ENCODE data around the gene PITPNM3.
A peak's percentile ranks its signal among the peaks of the same experiment; 100 is the strongest.
"Not testable (repeated sequence)": the region's sequence is repeated elsewhere in the genome, so short reads cannot be mapped to it uniquely, and the experiment has no call there.

Gene PITPNM3

DNA sequence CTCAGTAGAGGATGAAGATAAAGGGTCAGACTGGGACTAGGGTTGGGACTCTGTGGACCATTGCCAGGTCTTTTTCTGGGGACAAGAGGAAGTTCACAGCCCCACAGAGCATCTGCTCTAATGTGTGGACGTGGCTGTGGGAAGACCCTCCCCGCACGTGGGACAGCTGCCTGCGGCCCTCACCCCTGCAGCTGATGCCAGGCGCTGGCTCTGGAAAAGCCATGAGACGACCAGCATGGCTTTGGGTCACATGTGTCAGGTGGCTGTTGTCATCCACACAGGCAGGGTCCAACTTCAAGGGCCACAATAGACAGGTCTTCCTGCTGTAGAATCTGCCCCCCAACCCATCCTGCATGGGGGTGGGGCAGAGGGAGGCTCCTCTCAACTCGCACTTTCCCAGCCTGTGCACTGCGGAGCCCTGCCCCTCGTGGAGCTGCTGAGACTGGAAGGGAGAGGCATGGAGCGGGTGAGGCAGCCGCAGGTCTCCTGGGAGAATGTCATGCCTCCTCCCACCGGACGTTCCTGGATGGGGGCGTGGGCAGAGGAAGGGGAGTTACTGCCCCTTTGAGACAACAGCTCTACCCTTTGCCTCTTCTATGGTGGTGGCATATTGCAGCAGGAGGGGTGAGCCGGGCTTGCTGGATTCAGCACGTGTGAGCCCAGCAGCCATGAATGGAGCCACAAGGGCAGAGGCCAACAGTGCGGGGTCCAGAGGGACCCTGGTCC lies 58.7 kb downstream of the PITPNM3 start:
- DNase-seq: no peak

GRCh38 chr17:6496640-6497441 lies 59.5 kb downstream of the PITPNM3 start:
- no peak for DNase-seq

DNA sequence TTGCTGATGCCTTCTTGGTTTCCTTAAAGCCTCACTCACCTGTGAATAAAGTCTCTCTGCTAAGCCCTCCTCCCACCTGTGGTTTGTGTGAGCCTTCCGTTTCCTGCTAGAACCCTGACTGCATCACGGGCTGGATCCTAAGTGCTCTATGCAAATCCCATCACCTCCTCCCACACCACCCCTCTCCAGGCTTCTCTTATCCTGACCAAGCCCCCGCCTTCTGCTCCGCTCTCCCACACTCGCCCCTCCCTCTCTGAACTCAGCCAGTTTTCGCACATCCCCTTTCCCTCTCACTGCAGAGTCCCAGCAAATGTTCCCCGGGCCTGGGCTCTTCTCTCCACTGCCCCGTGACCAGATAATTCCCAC lies 60.3 kb downstream of the PITPNM3 start:
- DNase-seq: peak; percentile 88

DNA sequence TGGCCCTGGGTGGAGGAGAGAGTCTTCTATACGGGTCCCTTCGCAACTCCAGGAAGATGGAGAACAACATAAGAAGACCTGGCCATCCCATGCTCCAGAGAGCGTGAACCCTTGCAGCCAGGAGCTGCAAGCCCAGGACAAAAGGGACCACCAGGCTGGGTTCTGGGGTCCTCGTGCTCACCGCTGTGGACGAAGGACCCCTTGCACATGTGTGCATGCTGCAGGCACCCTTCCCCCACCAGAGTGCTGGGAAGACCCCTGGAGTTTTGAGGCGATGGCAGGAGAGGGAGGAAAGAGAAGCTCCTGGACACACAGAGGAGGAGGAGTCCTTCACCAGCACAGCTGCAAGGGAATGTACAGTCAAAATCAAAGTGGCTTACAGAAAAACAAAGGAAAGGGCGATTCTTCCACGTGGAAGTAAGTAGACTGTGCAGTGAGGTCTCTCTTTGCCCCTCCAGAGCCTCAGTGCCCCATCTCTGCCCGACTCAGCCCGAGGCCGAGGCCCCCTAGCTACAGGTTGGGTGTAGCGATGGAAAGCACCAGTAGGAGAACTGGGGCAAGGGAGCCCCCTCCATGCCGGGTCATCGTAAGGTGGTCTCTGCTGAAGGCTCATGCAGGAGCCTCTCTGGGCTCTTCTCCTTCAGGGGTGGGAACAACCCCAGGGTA lies 60.8 kb downstream of the PITPNM3 start:
- no peak for DNase-seq

GRCh38 chr17:6494239-6494941 lies 62.0 kb downstream of the PITPNM3 start:
- no peak for DNase-seq

DNA sequence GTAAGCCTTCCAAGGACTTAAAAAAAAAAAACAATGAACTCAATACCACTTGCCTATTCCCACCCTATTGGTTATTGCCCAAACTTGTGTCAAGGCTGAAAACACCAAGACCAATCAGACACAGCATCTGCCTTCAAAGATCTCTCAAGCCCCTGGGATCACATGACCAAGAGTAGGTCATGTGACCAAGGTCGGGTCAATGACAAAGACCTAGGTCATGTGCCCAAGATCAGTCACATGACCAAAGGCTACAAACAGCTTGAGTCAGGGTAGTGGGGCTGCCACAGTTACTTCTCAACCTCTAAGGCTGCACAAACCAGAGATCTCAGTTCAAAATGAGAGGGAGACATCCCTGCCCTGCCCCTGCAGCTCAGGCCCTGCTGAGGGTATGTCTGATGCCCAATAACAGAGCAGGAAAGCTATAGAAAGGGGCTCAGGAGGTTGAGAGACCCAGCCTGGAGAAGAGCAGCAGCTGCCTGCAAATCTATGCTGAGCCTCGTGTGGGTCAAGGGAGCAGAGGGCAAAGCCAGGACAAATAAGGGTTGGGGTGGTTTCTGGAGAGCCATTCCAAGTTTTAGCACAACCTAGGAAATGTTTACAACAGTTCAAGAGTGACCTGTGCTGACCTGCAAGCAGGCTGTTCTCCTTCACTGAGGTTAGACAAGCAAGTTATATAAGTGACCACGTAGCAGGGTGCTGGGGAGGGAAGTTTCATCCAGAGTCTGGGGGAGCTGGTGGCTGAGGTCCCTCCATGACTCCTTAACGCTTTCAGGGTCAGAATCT lies 63.3 kb downstream of the PITPNM3 start:
- DNase-seq: no peak

GRCh38 chr17:6491071-6491700 lies 65.2 kb downstream of the PITPNM3 start:
- no peak for DNase-seq

GRCh38 chr17:6489016-6489550 lies 67.3 kb downstream of the PITPNM3 start:
- DNase-seq: no peak

- no peak for DNase-seq
Observed at GRCh38 chr17:6488008-6488539, 68.3 kb downstream of the PITPNM3 start.

- no peak for DNase-seq
Observed at GRCh38 chr17:6487251-6488007, 68.9 kb downstream of the PITPNM3 start.

DNA sequence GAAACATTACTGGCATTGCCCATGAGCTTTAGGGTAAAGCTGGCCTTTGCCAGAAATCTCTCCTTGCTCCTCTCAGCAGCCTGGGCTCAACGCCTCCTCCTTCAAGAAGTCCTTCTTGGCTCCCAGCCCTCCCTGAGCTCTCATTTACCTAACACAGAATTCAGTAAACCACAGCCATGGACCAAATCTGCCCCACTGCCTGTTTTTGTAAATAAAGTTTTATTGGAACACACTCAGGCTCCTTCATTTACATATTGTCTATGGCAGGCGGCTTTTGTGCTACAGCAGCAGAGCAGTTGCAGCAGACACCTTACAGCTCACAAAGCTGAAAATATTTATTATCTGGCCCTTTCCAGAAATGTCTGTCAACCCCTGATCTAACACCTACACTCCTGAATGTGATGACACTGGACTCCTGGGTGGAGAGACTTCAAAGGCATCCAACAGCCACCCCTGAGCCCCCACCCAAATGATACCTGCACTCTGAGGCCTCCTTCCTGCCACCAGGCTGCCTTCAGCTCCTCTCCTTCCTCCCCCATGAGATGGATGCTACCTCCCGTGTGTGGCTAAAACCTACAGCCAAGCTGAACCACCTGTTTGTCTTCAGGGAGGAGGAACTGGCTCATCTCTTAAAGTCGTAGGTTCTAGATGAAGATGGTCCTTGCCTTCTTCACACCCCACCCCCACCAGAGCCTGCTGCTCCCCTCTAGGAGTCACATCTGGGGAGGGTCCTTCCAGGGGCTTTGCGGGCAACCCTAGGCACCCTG lies 70.5 kb downstream of the PITPNM3 start:
- no peak for DNase-seq

- DNase-seq: no peak
Observed at GRCh38 chr17:6483507-6483906, 72.8 kb downstream of the PITPNM3 start.

DNA sequence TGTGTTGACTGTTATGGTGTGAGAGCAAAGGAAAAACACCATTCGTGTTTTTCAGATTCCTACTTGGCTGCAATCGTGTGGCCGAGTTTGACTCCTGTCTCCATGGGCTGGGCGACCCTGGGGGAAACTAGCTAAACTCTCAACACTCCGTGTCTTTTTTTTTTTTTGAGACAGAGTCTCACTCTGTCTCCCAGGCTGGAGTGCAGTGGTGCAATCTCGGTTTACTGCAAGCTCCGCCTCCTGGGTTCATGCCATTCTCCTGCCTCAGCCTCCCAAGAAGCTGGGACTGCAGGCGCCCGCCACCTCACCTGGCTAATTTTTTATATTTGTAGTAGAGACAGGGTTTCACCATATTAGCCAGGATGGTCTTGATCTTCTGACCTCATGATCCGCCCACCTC lies 73.6 kb downstream of the PITPNM3 start:
- not testable (repeated sequence) for DNase-seq

GRCh38 chr17:6482105-6482455 lies 74.3 kb downstream of the PITPNM3 start:
- no peak for DNase-seq

DNA sequence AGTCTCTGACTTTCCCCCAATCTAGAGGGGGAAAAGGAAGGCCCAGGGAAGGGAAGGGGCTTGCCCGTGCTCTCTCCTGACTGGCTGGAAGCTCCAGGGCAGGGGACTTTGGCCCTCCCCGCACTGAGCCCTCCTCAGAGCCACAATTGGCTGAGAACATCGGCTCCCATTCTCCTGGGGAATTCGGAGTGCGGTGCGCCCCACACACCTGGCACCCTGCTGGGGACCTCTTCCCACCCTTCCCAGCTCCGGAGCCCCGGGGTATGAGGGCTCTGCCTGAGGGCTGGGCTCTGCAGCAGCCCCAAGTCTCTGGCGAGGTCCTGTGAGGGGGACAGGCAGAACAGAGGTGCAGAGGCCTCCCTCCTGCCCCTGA lies 76.1 kb downstream of the PITPNM3 start:
- no peak for DNase-seq

- DNase-seq: no peak
Observed at GRCh38 chr17:6479622-6480302, 76.6 kb downstream of the PITPNM3 start.

DNA sequence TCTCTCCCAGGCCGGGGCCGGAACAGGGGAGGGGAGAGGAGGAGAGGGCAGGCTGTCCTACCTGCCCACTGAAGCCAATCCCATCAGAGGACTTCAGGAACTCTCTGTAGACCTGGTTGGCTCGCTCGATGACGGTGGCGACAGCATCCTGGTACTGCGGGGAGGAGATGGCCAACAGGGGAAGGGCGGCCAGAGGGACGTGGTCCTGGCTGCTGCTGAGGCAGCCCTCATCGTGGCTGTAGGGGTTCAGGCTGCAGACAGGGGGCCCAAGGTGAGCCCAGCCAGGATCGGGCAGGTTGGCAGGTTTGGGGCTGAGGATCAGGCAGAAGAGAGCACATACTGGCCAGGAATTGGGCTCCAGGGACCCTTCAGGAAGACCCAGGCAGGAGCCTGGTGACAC lies 77.9 kb downstream of the PITPNM3 start:
- no peak for DNase-seq

GRCh38 chr17:6477831-6478383 lies 78.4 kb downstream of the PITPNM3 start:
- no peak for DNase-seq

DNA sequence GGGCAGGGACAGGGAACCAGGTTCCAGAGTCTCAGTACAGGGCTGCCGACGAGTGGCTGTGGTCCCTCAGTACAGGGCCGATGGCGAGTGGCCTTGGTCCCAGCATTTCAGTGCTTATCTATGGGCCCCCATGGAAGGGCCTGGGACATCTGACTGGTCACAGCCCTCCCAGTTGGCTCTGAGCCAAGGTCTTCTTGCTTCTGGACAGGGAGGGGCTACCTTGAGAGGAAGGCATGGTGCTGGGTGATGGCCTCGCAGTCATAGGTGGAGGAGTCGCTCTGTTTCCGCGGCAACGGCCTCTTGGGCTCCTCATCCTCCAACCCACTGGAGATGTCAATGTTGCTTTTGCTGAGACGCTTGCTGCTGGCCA lies 79.6 kb downstream of the PITPNM3 start:
- no peak for DNase-seq
